Caki2 (cell line): Measurements from ENCODE around the gene MCM6. TPM values are rescaled to one million over a fixed set of nuclear protein-coding genes. Genes with fewer than 3 reads are reported as not detected.
A peak's percentile ranks its signal among the peaks of the same experiment; 100 is the strongest.
"Not testable (repeated sequence)": the region's sequence is repeated elsewhere in the genome, so short reads cannot be mapped to it uniquely, and the experiment has no call there.

Experiments used
- DNase-seq: peaks from one replicate; pipeline ENCODE4 v3.0.0-alpha.2; 2015; ENCODE audit warnings: low read depth
- in situ Hi-C: cut with HindIII; loops from 2 replicates; pipeline ENCODE4 v1.10.0; 2016; ENCODE audit warnings: low sequenced_read_pairs, low pct_unique_long_range_greater_than_20kb, mixed read lengths
- total RNA-seq: library from RNA; depleted of rRNA; stranded (reverse); fragments of >200 nt; shearing (Covaris generic); gene quantifications from 2 replicates; pipeline ENCODE4 v1.2.3, GENCODE V29; 2014; ENCODE audit warnings: low replicate concordance; rRNA removed

Gene MCM6
- total RNA-seq, 1 experiment from 2014 or later: 33.3 TPM

GRCh38 chr2:135799738-135800137 lies 76.5 kb downstream of the MCM6 start:
- DNase-seq: no peak
- in situ Hi-C loops: no loop called here

- DNase-seq: no peak
- in situ Hi-C loops: no loop called here
Observed at GRCh38 chr2:135798762-135799161, 77.5 kb downstream of the MCM6 start.

- in situ Hi-C loops: no loop called here
- DNase-seq: no peak
Observed at GRCh38 chr2:135798275-135798705, 78.0 kb downstream of the MCM6 start.

- peak; percentile 70 for DNase-seq
- in situ Hi-C loops: no loop called here
Observed at GRCh38 chr2:135797497-135798274, 78.6 kb downstream of the MCM6 start.

- no peak for DNase-seq
- in situ Hi-C loops: no loop called here
Observed at GRCh38 chr2:135796606-135797005, 79.6 kb downstream of the MCM6 start.

GRCh38 chr2:135795641-135796040 lies 80.6 kb downstream of the MCM6 start:
- in situ Hi-C loops, DNase-seq: not testable (repeated sequence)

- in situ Hi-C loops: no loop called here
- no peak for DNase-seq
Observed at GRCh38 chr2:135792401-135793150, 83.7 kb downstream of the MCM6 start.

- in situ Hi-C loops: no loop called here
- DNase-seq: peak; percentile 22
Observed at GRCh38 chr2:135791418-135792190, 84.6 kb downstream of the MCM6 start.

- no peak for DNase-seq
- in situ Hi-C loops: no loop called here
Observed at GRCh38 chr2:135790423-135790822, 85.8 kb downstream of the MCM6 start.

Other genes starting within 250 kb of the MCM6 start
- 36.8 and 41.1 TPM in 2 replicates for gene UBXN4, start 134.6 kb downstream of the MCM6 start, total RNA-seq
- gene LCT, start 39.3 kb downstream of the MCM6 start, total RNA-seq: not detected in 2 replicates
- 148 and 157 TPM in 2 replicates for gene DARS1, start 109.2 kb upstream of the MCM6 start, total RNA-seq
- gene CXCR4, start 241.7 kb upstream of the MCM6 start, total RNA-seq: not detected in 2 replicates